Fibroblast of upper back skin (primary cell): ENCODE measurements around the gene HSD11B1.

Experiments used
- DNase-seq: peaks from one replicate; pipeline ENCODE4 v3.0.0-alpha.2; 2013

Gene HSD11B1

GRCh38 chr1:209704584-209704983 lies at the start of gene HSD11B1:
Gene HSD11B1, plus strand, starts transcription at chr1:209704846. Its CDS starts 97 bp downstream, at chr1:209704943.
- peak; percentile 42 for DNase-seq

- DNase-seq: no peak
Observed at GRCh38 chr1:209655411-209656231, 49.0 kb upstream of the HSD11B1 start.

GRCh38 chr1:209657140-209657879 lies 47.3 kb upstream of the HSD11B1 start:
- DNase-seq: no peak

- no peak for DNase-seq
Observed at GRCh38 chr1:209657918-209658317, 46.7 kb upstream of the HSD11B1 start.

- no peak for DNase-seq
Observed at GRCh38 chr1:209659909-209660308, 44.7 kb upstream of the HSD11B1 start.

- DNase-seq: no peak
Observed at GRCh38 chr1:209661071-209661470, 43.6 kb upstream of the HSD11B1 start.

GRCh38 chr1:209662879-209663327 lies 41.7 kb upstream of the HSD11B1 start:
- DNase-seq: no peak

GRCh38 chr1:209667103-209667502 lies 37.5 kb upstream of the HSD11B1 start:
- DNase-seq: no peak

- no peak for DNase-seq
Observed at GRCh38 chr1:209667708-209668107, 36.9 kb upstream of the HSD11B1 start.

GRCh38 chr1:209670441-209671082 lies 34.1 kb upstream of the HSD11B1 start:
- no peak for DNase-seq

GRCh38 chr1:209672705-209673630 lies 31.7 kb upstream of the HSD11B1 start:
- DNase-seq: peak; percentile 23

GRCh38 chr1:209673631-209674417 lies 30.8 kb upstream of the HSD11B1 start:
- peak; percentile 64 for DNase-seq

- DNase-seq: peak; percentile 56
Observed at GRCh38 chr1:209674957-209675564, 29.6 kb upstream of the HSD11B1 start, which contains the start of gene G0S2. Gene G0S2, plus strand, starts transcription at chr1:209675412. Its CDS starts 273 bp downstream, at chr1:209675685.

GRCh38 chr1:209675565-209676154 lies 29.0 kb upstream of the HSD11B1 start:
- DNase-seq: peak; percentile 19

- DNase-seq: no peak
Observed at GRCh38 chr1:209678981-209679539, 25.6 kb upstream of the HSD11B1 start.

- no peak for DNase-seq
Observed at GRCh38 chr1:209685821-209686220, 18.8 kb upstream of the HSD11B1 start.

GRCh38 chr1:209686322-209686721 lies 18.3 kb upstream of the HSD11B1 start:
- DNase-seq: no peak

- DNase-seq: peak; percentile 77
Observed at GRCh38 chr1:209688746-209689234, 15.9 kb upstream of the HSD11B1 start.

GRCh38 chr1:209689477-209689876 lies 15.2 kb upstream of the HSD11B1 start:
- no peak for DNase-seq

- no peak for DNase-seq
Observed at GRCh38 chr1:209691237-209691636, 13.4 kb upstream of the HSD11B1 start.
